Raji (cell line): Measurements from ENCODE around the gene NUAK2.

Experiments used
- POLR2A ChIP-seq: IDR thresholded peaks from 2 replicates; pipeline ENCODE4 v1.6.1; 2011; ENCODE audit warnings: low read depth, low read length, control low read depth; ENCODE audit not compliant: insufficient read depth

The NUAK2 gene

GRCh38 chr1:205332015-205332791 lies 10.7 kb upstream of the NUAK2 start:
- TF ChIP-seq POLR2A = no peak

GRCh38 chr1:205330150-205330549 lies 8.6 kb upstream of the NUAK2 start:
- no peak for TF ChIP-seq POLR2A

GRCh38 chr1:205329719-205330118 lies 8.2 kb upstream of the NUAK2 start:
- TF ChIP-seq POLR2A = no peak

- no peak for TF ChIP-seq POLR2A
These were observed 6.9 kb upstream of the NUAK2 start for GRCh38 chr1:205328476-205328875.

- TF ChIP-seq POLR2A = no peak
These were observed 5.4 kb upstream of the NUAK2 start for GRCh38 chr1:205326812-205327466.

GRCh38 chr1:205325334-205325884 lies 3.9 kb upstream of the NUAK2 start:
- TF ChIP-seq POLR2A = no peak

- no peak for TF ChIP-seq POLR2A
These were observed 3.2 kb upstream of the NUAK2 start for GRCh38 chr1:205324781-205325180.

GRCh38 chr1:205323794-205324193 lies 2.2 kb upstream of the NUAK2 start:
- no peak for TF ChIP-seq POLR2A

GRCh38 chr1:205321959-205322283 lies 376 bp upstream of the NUAK2 start:
- no peak for TF ChIP-seq POLR2A

- 0 out of 2 replicates have a peak, but pooled peaks have one; percentile 12 for TF ChIP-seq POLR2A
These were observed 2.2 kb downstream of the NUAK2 start for GRCh38 chr1:205319081-205320018.

GRCh38 chr1:205318231-205318991 lies 3.1 kb downstream of the NUAK2 start:
- TF ChIP-seq POLR2A = no peak

GRCh38 chr1:205317311-205317917 lies 4.1 kb downstream of the NUAK2 start:
- no peak for TF ChIP-seq POLR2A

- no peak for TF ChIP-seq POLR2A
These were observed 5.4 kb downstream of the NUAK2 start for GRCh38 chr1:205316161-205316566.

- TF ChIP-seq POLR2A = no peak
These were observed 6.4 kb downstream of the NUAK2 start for GRCh38 chr1:205315008-205315618.
